Activated CD4-positive, alpha-beta T cell treated with anti-CD3 and anti-CD28 coated beads, Interleukin-2, amount 10 ng/mL, durations not matched to agents 7 days and 5 days (primary cell): ENCODE results near the gene IDI2. TPM values are rescaled to one million over a fixed set of nuclear protein-coding genes. Genes with fewer than 3 reads are reported as not detected.

ENCODE experiments used
- CTCF ChIA-PET: fragments of 350-600 bp; sonication (Branson Sonifier 250); formaldehyde crosslinking; loops from one replicate; lab custom pipeline; 2021; ENCODE audit warnings: antibody characterized with exemption; lab: Charles Lee
- POLR2A ChIA-PET: fragments of 350-600 bp; sonication (Branson Sonifier 250); formaldehyde crosslinking; loops from one replicate; lab custom pipeline; 2021; ENCODE audit warnings: antibody characterized with exemption; lab: Charles Lee
- DNase-seq: peaks from one replicate; pipeline ENCODE4 v3.0.0-alpha.2; 2020
- H3K27ac Mint-ChIP-seq: one replicate; pipeline ENCODE4 v1.8.0; 2021; ENCODE audit warnings: mild to moderate bottlenecking, moderate library complexity, mixed read lengths
- H3K27me3 Mint-ChIP-seq: one replicate; pipeline ENCODE4 v1.8.0; 2021; ENCODE audit warnings: mixed read lengths
- H3K36me3 Mint-ChIP-seq: one replicate; pipeline ENCODE4 v1.8.0; 2021; ENCODE audit warnings: low read depth, mixed read lengths
- H3K4me1 Mint-ChIP-seq: one replicate; pipeline ENCODE4 v1.8.0; 2021; ENCODE audit warnings: mixed read lengths
- H3K4me3 Mint-ChIP-seq: one replicate; pipeline ENCODE4 v1.8.0; 2021; ENCODE audit warnings: mild to moderate bottlenecking, moderate library complexity, mixed read lengths
- H3K9me3 Mint-ChIP-seq: one replicate; pipeline ENCODE4 v1.8.0; 2021; ENCODE audit warnings: mixed read lengths
- total RNA-seq, 2 experiments: library from RNA; stranded (reverse); gene quantifications; one replicate each; pipeline ENCODE4 v1.2.3, GENCODE V29; 2021

IDI2 gene
- total RNA-seq, 2 experiments from 2014 or later = not detected

DNA sequence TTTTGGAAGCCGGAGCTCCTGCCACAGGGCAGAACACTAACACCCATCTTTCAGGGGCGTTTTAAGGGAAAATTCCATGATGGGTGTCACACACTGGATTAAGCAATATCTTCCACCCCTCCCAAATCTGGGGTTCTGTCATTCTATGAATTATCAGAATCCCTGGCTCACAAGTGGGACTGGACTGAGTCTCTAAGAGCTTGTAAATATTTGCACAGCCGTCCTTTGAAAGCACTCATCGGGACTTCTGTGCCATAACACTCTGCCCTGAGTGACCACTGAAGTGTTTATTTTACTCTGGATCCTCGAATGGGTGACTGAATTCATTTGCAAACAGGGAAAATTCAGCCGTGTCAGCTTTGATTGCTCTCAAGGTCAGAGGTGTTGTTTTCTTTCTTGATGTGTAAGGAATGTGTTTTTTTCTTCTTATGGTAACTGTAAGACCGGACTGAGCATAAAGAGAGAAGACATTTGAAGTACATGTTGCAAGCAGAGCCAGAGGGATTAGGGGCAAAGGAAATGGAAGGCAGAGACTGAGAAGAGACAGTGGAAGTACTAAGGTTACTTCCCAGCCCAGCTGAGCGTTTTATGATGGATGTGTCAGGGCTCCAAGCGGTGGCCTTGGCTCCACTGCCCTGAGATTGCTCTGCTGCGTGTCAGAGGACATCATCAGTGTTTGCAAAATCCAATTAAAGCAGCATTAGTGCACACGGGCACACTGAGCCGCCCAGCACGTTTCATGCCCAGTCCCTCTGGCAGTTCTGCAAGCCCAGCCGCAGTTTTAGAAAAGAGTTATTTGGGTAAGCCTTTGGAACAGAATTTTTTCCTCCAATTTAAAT, 55.1 kb downstream of the IDI2 start:
- Mint-ChIP-seq H3K27ac (no peak overlapping the region), H3K27me3 (peaks cover 22% of the 10 kb centered on the region), H3K36me3 (no peaks in the 10 kb centered on the region), H3K4me1 (peaks cover 13% of the 10 kb centered on the region), H3K4me3 (no peak overlapping the region), H3K9me3 (peaks cover 2% of the 10 kb centered on the region)
- ChIA-PET POLR2A (no interaction called here), CTCF (interaction anchor here (1.5 kb wide), 1 partner anchor 10 kb away, joined by 5 read pairs; no protein-coding TSS in a partner anchor)
- DNase-seq = no peak

GRCh38 chr10:969473-970150, 56.0 kb downstream of the IDI2 start:
- Mint-ChIP-seq H3K4me1 (peaks cover 13% of the 10 kb centered on the region), H3K9me3 (peaks cover 2% of the 10 kb centered on the region), H3K36me3 (no peaks in the 10 kb centered on the region), H3K4me3 (no peak overlapping the region), H3K27me3 (peaks cover 22% of the 10 kb centered on the region), H3K27ac (no peak overlapping the region)
- DNase-seq = no peak
- ChIA-PET CTCF (interaction anchor here (1.9 kb wide), 1 partner anchor 16 kb away, joined by 6 read pairs; no protein-coding TSS in a partner anchor), POLR2A (no interaction called here)

Other genes with a start within 250 kb of the IDI2 start
- 100 to 1,000 TPM in 1 of 2 experiments, 10 to 100 TPM in 1; 86.1 to 101 TPM for gene LARP4B, start 94.2 kb downstream of the IDI2 start, total RNA-seq
- 10 to 100 TPM; 53.2 to 63.2 TPM for gene GTPBP4, start 37.4 kb downstream of the IDI2 start, total RNA-seq
- gene IDI1, start 23.3 kb upstream of the IDI2 start, total RNA-seq = 10 to 100 TPM; 44.6 to 47.1 TPM
- gene WDR37, start 30.5 kb upstream of the IDI2 start, total RNA-seq = 10 to 100 TPM; 31.9 to 35.0 TPM